Neutrophil (primary cell): ENCODE measurements around the gene ASTN1.

Source experiments
- H3K27ac ChIP-seq: fragments of 200-600 bp; sonication (generic); 2 replicates; pipeline ENCODE4 v1.5.1; 2016; ENCODE audit warnings: mild to moderate bottlenecking, moderate library complexity
- H3K27me3 ChIP-seq: fragments of 200-600 bp; sonication (generic); 2 replicates; pipeline ENCODE4 v1.6.0; 2016; ENCODE audit warnings: mild to moderate bottlenecking
- H3K36me3 ChIP-seq: fragments of 200-600 bp; sonication (generic); 2 replicates; pipeline ENCODE4 v1.5.1; 2017
- H3K4me1 ChIP-seq, 2 experiments: fragments of 200-600 bp in 1 of 2; sonication (generic) in 1 of 2; 1 replicate in 1 of 2; 2 replicates in 1 of 2; pipeline versions ENCODE4 v1.5.1 to v1.6.1; 2013 to 2016; ENCODE audit warnings: low read depth in 1 of 2, low read length in 1 of 2, mild to moderate bottlenecking in 1 of 2, moderate library complexity in 1 of 2; ENCODE audit not compliant: control insufficient read depth in 1 of 2, insufficient read depth in 1 of 2
- H3K4me3 ChIP-seq, 2 experiments: fragments of 200-600 bp in 1 of 2; sonication (generic) in 1 of 2; 1 replicate in 1 of 2; 2 replicates in 1 of 2; pipeline ENCODE4 v1.5.1; 2013 to 2016; ENCODE audit warnings: low read depth in 1 of 2, low read length in 1 of 2, mild to moderate bottlenecking in 1 of 2, moderate library complexity in 1 of 2
- H3K9me3 ChIP-seq: fragments of 200-600 bp; sonication (generic); 2 replicates; pipeline ENCODE4 v1.5.1; 2016
- CTCF ChIP-seq: fragments of 200-600 bp; sonication (generic); IDR thresholded peaks from 2 replicates; pipeline ENCODE4 v1.5.1; 2016; ENCODE audit warnings: antibody characterized with exemption

The ASTN1 gene

GRCh38 chr1:177173976-177174375, 9.5 kb upstream of the ASTN1 start:
- no peak overlapping the region for H3K27ac ChIP-seq
- no peak overlapping the region for H3K4me3 ChIP-seq
- no peaks in the 10 kb centered on the region for H3K36me3 ChIP-seq
- H3K4me1 ChIP-seq = no peaks in the 10 kb centered on the region
- H3K9me3 ChIP-seq = no peaks in the 10 kb centered on the region
- H3K27me3 ChIP-seq = peaks cover 50% of the 10 kb centered on the region
- TF ChIP-seq CTCF = no peak

GRCh38 chr1:177172866-177173265, 8.4 kb upstream of the ASTN1 start:
- Histone ChIP-seq H3K36me3 (no peaks in the 10 kb centered on the region), H3K4me1 (no peaks in the 10 kb centered on the region), H3K27ac (no peak overlapping the region), H3K9me3 (no peaks in the 10 kb centered on the region), H3K27me3 (peaks cover 50% of the 10 kb centered on the region), H3K4me3 (no peak overlapping the region)
- TF ChIP-seq CTCF = no peak

GRCh38 chr1:177172272-177172671, 7.8 kb upstream of the ASTN1 start:
- Histone ChIP-seq H3K4me1 (no peaks in the 10 kb centered on the region), H3K27ac (no peak overlapping the region), H3K27me3 (peaks cover 50% of the 10 kb centered on the region), H3K4me3 (no peak overlapping the region), H3K9me3 (no peaks in the 10 kb centered on the region), H3K36me3 (no peaks in the 10 kb centered on the region)
- TF ChIP-seq CTCF = no peak

GRCh38 chr1:177171536-177172123, 7.1 kb upstream of the ASTN1 start:
- Histone ChIP-seq H3K27ac (no peak overlapping the region), H3K9me3 (no peaks in the 10 kb centered on the region), H3K4me1 (no peaks in the 10 kb centered on the region), H3K4me3 (no peak overlapping the region), H3K27me3 (peaks cover 52% of the 10 kb centered on the region), H3K36me3 (no peaks in the 10 kb centered on the region)
- no peak for TF ChIP-seq CTCF

- Histone ChIP-seq H3K4me3 (no peak within 1 kb of the TSS), H3K36me3 (no peaks in the 10 kb centered on the region), H3K27me3 (peaks cover 59% of the 10 kb centered on the region), H3K27ac (no peak within 1 kb of the TSS), H3K9me3 (no peaks in the 10 kb centered on the region), H3K4me1 (no peaks in the 10 kb centered on the region)
- TF ChIP-seq CTCF = no peak
Observed at GRCh38 chr1:177170756-177171535, 6.4 kb upstream of the ASTN1 start, which contains the start of gene BRINP2. Gene BRINP2, plus strand, starts transcription at chr1:177170958. Its CDS starts 58,919 bp downstream, at chr1:177229877.
